Esophagus squamous epithelium (tissue), 5 donors: Measurements from ENCODE around the gene ADAM17. TPM values are rescaled to one million over a fixed set of nuclear protein-coding genes. Genes with fewer than 3 reads are reported as not detected.

ENCODE experiments used
- DNase-seq: peaks from one replicate; lab custom pipeline; 2025; lab: John Stamatoyannopoulos, UW
- H3K27ac ChIP-seq, 4 donors: fragments of 200-600 bp; sonication (generic); one replicate each; pipeline ENCODE4 v1.5.1; 2016 to 2019; ENCODE audit warnings: mild to moderate bottlenecking in 1 of 4
- H3K27me3 ChIP-seq, 4 donors: fragments of 200-600 bp; sonication (generic); 1 replicate in 3 of 4; 2 replicates in 1 of 4; pipeline versions ENCODE4 v1.5.1 to v1.6.0; 2017 to 2021; ENCODE audit warnings: antibody characterized with exemption in 1 of 4
- H3K36me3 ChIP-seq, 3 donors: fragments of 200-600 bp; sonication (generic); one replicate each; pipeline ENCODE4 v1.5.1; 2016 to 2019
- H3K4me1 ChIP-seq, 3 donors: fragments of 200-600 bp; sonication (generic); one replicate each; pipeline ENCODE4 v1.5.1; 2017 to 2019
- H3K4me3 ChIP-seq, 4 donors: fragments of 200-600 bp; sonication (generic); 1 replicate in 3 of 4; 2 replicates in 1 of 4; pipeline ENCODE4 v1.5.1; 2016 to 2019; ENCODE audit warnings: mild to moderate bottlenecking in 2 of 4, moderate library complexity in 1 of 4
- H3K9me3 ChIP-seq, 3 donors: fragments of 200-600 bp; sonication (generic); one replicate each; pipeline ENCODE4 v1.5.1; 2016 to 2019
- CTCF ChIP-seq, 6 experiments: fragments of 450-650 bp in 4 of 6; fragments of 200-600 bp in 2 of 6; sonication (generic) in 2 of 6; IDR thresholded peaks; one replicate each; pipeline ENCODE4 v1.5.1; 2016 to 2019; ENCODE audit warnings: antibody characterized with exemption in 6 of 6, mild to moderate bottlenecking in 4 of 6, moderate library complexity in 4 of 6
- POLR2A ChIP-seq, 4 donors: fragments of 450-650 bp; IDR thresholded peaks; one replicate each; pipeline ENCODE4 v1.6.1; 2017; ENCODE audit warnings: antibody characterized with exemption in 4 of 4, mild to moderate bottlenecking in 4 of 4, moderate library complexity in 3 of 4
- WGBS, 2 donors: methylation state at CpG; one replicate each; pipeline ENCODE4 v1.1.5; 2018; 5-methylcytosine and 5-hydroxymethylcytosine counted together
- intact Hi-C: fragments of 100-400 bp; cut with DNase I; formaldehyde crosslinking; loops from one replicate; pipeline ENCODE4 v1.15.0; 2022
- total RNA-seq, 4 donors: library from RNA; depleted of rRNA; stranded (reverse); fragments of >200 nt; gene quantifications; one replicate each; pipeline ENCODE4 v1.1.0, GENCODE V29; 2016
- donor health status: DM: yes; HTN: yes; CAD: no.

ADAM17 gene
- total RNA-seq, 4 donors from 2014 or later = 21.5 to 38.9 (median 29.2) TPM

DNA sequence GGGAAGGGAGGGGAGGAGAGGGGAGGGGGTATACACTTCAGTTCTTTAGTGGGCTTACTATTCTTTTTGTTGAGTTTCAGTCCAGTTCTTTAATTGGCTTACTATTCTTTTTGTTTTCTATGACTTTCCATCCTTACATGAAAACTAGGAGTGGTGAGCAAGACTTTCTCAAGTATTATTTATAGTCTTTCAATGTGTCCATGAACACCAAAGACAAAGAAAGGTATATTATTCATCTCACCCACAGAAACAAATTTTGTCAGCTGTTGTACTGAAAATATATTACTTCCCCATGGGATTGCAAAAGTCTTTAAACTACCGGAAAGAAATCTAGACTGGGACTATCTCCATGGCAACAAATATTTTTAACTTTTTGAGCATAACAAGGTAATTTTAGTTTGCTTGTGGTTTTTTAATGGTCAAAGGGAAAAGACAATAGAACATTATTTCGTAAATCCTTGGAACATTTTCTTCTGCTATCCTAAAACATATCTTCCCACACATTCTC lies 17.6 kb downstream of the ADAM17 start:
- 21 to 36% methylated on average over 2 of the region's 2 CpGs for WGBS, 2 donors
- Histone ChIP-seq H3K4me1 (peaks cover 0 to 24% (median 6%) of the 10 kb centered on the region in 3 donors), H3K9me3 (no peaks in the 10 kb centered on the region), H3K27ac (peak overlapping the region in 3 of 4 donors; percentile 35 to 57 (median 40)), H3K4me3 (no peak overlapping the region), H3K36me3 (peaks cover 0 to 59% (median 0%) of the 10 kb centered on the region in 3 donors), H3K27me3 (no peaks in the 10 kb centered on the region)
- no peak for TF ChIP-seq POLR2A (IDR thresholded peaks at IDR 0.05)
- TF ChIP-seq CTCF (IDR thresholded peaks at IDR 0.05) = no peak
- DNase-seq = no peak
- intact Hi-C loops = no loop called here

GRCh38 chr2:9536504-9536903 lies 19.1 kb downstream of the ADAM17 start:
- DNase-seq = no peak
- H3K4me3 ChIP-seq = no peak overlapping the region
- H3K27me3 ChIP-seq = no peaks in the 10 kb centered on the region
- WGBS, 2 donors = 93 to 96% methylated on average over 6 of the region's 6 CpGs
- H3K27ac ChIP-seq = no peak overlapping the region
- H3K36me3 ChIP-seq = peaks cover 0 to 59% (median 0%) of the 10 kb centered on the region in 3 donors
- intact Hi-C loops = no loop called here
- H3K9me3 ChIP-seq = no peaks in the 10 kb centered on the region
- TF ChIP-seq POLR2A (IDR thresholded peaks at IDR 0.05) (no peak), CTCF (IDR thresholded peaks at IDR 0.05) (no peak)
- H3K4me1 ChIP-seq = peaks cover 0 to 24% (median 6%) of the 10 kb centered on the region in 3 donors

DNA sequence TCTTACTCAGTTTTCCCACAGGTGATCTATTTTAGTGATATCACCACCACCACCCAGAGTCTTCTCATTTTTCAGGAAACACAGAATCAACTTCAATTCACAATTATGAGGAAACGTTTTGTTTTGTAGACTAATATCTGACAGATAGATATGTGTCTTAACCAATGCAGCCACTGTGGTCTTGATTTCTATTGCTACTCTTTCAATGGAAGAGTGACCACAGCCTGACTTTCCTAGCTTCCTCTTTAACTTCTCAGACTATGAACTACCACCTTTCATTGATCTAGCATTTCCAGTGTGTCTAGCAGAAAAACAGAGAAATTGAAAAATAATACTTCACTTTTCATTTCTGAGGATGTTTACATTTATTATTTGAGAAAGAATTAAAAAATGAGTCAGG lies 20.5 kb downstream of the ADAM17 start:
- peaks cover 0 to 24% (median 6%) of the 10 kb centered on the region in 3 donors for H3K4me1 ChIP-seq
- WGBS, 2 donors = 38 to 53% methylated on average over 1 of the region's 1 CpG
- H3K9me3 ChIP-seq = no peaks in the 10 kb centered on the region
- no peak for DNase-seq
- H3K27me3 ChIP-seq = no peaks in the 10 kb centered on the region
- peaks cover 0 to 58% (median 3%) of the 10 kb centered on the region in 3 donors for H3K36me3 ChIP-seq
- H3K4me3 ChIP-seq = no peak overlapping the region
- no peak overlapping the region for H3K27ac ChIP-seq
- intact Hi-C loops = no loop called here
- TF ChIP-seq CTCF (IDR thresholded peaks at IDR 0.05) (no peak), POLR2A (IDR thresholded peaks at IDR 0.05) (no peak)

DNA sequence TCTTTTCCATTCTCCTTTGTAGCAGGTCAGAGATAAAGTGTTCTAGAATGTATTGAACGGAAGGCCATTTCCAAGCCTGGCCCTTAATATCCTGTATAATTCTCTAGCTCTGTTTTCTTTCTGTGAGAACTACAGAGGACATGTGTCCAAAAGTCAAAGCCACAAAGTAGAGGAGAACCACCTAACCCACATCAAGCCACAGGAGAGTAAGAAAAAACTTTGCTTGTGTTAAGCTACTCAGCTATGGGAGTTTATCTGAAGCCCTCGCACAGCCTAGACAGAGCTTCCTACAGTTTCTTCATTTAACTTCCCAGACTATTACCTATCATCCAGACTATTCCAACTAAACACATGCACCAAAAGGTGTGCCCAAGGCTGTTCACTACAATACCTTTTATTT lies 22.0 kb downstream of the ADAM17 start:
- no peak overlapping the region for H3K27ac ChIP-seq
- no peaks in the 10 kb centered on the region for H3K27me3 ChIP-seq
- TF ChIP-seq CTCF (IDR thresholded peaks at IDR 0.05) (no peak), POLR2A (IDR thresholded peaks at IDR 0.05) (no peak)
- peaks cover 0 to 9% (median 0%) of the 10 kb centered on the region in 3 donors for H3K4me1 ChIP-seq
- no peaks in the 10 kb centered on the region for H3K9me3 ChIP-seq
- H3K4me3 ChIP-seq = no peak overlapping the region
- intact Hi-C loops = no loop called here
- WGBS, 2 donors = 80 to 98% methylated on average over 2 of the region's 2 CpGs
- H3K36me3 ChIP-seq = peaks cover 0 to 69% (median 8%) of the 10 kb centered on the region in 3 donors
- DNase-seq = no peak

DNA sequence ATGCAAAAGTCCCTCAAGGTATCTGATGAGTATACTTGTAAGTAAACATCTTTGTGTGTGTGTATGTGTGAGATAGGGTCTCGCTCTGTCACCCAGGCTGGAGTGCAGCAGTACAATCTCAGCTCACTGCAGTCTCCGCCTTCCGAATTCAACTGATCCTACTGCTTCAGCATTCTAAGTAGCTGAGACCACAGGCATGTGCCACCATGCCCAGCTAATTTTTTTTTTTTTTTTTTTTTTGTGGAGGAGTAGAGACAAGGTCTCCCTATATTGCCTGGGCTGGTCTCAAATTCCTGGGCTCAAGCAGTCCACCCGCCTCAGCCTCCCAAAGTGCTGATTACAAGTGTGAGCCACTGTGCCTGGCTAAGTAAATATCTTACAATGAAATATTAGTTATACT lies 23.2 kb downstream of the ADAM17 start:
- no peak overlapping the region for H3K4me3 ChIP-seq
- no peak for DNase-seq
- peaks cover 0 to 82% (median 8%) of the 10 kb centered on the region in 3 donors for H3K36me3 ChIP-seq
- intact Hi-C loops = no loop called here
- 74 to 87% methylated on average over 4 of the region's 4 CpGs for WGBS, 2 donors
- TF ChIP-seq POLR2A (IDR thresholded peaks at IDR 0.05) = no peak
- TF ChIP-seq CTCF (IDR thresholded peaks at IDR 0.05) = no peak
- no peaks in the 10 kb centered on the region for H3K4me1 ChIP-seq
- no peaks in the 10 kb centered on the region for H3K27me3 ChIP-seq
- H3K27ac ChIP-seq = no peak overlapping the region
- no peaks in the 10 kb centered on the region for H3K9me3 ChIP-seq
